GM13977 (cell line): ENCODE measurements around the gene COMMD3.

Experiments used
- DNase-seq: peaks from one replicate; pipeline ENCODE4 v3.0.0; 2012; ENCODE audit warnings: low spot score
- in situ Hi-C: fragments of 300-500 bp; cut with MboI; formaldehyde crosslinking; loops from one replicate; pipeline ENCODE4 v1.12.0; 2022; ENCODE audit warnings: low sequenced_read_pairs, low pct_unique_long_range_greater_than_20kb, mixed read lengths, inconsistent platforms; ENCODE audit not compliant: unreplicated experiment
- TF ChIP-seq, protein P1 (sequence below): IDR thresholded peaks from 2 replicates; pipeline ENCODE4 v1.5.1; 2012; ENCODE audit warnings: mild to moderate bottlenecking, control low read depth; ENCODE audit not compliant: insufficient read depth; ENCODE audit errors: extremely low read depth, missing control alignments

Gene COMMD3

DNA sequence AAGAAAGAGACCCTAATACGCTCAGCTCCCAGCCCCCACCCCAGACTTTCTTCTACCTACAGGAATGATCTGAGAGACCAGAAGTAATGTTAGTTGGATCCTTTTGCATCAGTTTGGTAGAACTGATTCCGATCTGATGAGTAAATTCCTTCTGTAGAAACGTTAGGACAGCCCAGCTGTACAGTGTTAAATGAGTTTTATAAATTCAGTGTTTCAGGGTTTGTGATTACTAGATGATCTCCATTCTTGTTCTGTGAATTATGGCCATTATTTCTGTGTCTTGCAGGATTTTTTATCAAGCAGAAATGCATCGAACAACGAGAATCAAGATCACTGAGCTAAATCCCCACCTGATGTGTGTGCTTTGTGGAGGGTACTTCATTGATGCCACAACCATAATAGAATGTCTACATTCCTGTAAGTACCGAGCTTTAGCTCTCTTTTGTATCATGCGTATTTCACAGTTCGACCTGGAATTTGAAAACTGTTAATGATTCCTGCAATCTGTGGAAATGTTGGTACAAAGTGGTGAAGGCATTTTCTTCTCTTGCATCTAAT is 10.0 kb downstream of the COMMD3 start:
- TF ChIP-seq, protein P1, sequence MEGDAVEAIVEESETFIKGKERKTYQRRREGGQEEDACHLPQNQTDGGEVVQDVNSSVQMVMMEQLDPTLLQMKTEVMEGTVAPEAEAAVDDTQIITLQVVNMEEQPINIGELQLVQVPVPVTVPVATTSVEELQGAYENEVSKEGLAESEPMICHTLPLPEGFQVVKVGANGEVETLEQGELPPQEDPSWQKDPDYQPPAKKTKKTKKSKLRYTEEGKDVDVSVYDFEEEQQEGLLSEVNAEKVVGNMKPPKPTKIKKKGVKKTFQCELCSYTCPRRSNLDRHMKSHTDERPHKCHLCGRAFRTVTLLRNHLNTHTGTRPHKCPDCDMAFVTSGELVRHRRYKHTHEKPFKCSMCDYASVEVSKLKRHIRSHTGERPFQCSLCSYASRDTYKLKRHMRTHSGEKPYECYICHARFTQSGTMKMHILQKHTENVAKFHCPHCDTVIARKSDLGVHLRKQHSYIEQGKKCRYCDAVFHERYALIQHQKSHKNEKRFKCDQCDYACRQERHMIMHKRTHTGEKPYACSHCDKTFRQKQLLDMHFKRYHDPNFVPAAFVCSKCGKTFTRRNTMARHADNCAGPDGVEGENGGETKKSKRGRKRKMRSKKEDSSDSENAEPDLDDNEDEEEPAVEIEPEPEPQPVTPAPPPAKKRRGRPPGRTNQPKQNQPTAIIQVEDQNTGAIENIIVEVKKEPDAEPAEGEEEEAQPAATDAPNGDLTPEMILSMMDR, result no peak
- DNase-seq, result no peak
- in situ Hi-C loops, result loop anchor here (10.0 kb wide), 1 partner anchor 321 kb away; the partner anchor contains the start of gene DNAJC1

DNA sequence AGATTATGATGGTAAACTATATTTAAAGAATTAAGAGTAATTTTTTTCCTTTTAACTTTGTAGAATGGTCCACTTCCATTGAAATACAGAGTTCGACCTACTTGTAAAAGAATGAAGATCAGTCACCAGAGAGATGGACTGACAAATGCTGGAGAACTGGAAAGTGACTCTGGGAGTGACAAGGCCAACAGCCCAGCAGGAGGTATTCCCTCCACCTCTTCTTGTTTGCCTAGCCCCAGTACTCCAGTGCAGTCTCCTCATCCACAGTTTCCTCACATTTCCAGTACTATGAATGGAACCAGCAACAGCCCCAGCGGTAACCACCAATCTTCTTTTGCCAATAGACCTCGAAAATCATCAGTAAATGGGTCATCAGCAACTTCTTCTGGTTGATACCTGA is 13.0 kb downstream of the COMMD3 start:
- TF ChIP-seq, protein P1, result no peak
- no peak for DNase-seq
- in situ Hi-C loops, result loop anchor here (10.0 kb wide), 1 partner anchor 324 kb away; the partner anchor contains the start of gene DNAJC1

DNA sequence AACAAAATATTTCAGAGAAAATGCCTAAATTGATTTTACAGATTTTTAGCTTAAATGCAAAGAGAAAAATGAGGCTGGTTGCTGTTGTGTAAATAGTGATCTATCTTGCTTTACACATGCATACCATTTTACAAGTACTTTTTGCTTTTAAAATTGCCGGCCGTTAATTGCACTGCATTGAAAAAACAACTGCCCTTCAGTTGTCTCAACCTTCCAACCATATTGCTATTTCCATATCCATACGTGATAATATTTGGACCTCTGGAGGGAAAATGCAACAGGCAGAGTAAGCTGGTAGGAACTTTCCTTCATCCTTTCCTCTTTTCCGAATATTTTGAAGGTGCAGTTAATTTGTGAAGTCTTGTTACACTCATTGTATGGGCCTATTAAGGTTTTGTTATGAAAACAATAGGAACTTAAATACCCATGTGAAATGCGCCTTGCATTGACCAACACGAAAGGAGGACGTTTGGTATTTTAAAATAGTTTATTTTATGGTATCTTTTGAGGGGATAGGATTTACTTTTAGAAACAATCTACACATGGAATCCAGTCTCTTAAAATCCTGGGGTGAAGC is 16.0 kb downstream of the COMMD3 start:
- TF ChIP-seq, protein P1, result no peak
- no peak for DNase-seq

DNA sequence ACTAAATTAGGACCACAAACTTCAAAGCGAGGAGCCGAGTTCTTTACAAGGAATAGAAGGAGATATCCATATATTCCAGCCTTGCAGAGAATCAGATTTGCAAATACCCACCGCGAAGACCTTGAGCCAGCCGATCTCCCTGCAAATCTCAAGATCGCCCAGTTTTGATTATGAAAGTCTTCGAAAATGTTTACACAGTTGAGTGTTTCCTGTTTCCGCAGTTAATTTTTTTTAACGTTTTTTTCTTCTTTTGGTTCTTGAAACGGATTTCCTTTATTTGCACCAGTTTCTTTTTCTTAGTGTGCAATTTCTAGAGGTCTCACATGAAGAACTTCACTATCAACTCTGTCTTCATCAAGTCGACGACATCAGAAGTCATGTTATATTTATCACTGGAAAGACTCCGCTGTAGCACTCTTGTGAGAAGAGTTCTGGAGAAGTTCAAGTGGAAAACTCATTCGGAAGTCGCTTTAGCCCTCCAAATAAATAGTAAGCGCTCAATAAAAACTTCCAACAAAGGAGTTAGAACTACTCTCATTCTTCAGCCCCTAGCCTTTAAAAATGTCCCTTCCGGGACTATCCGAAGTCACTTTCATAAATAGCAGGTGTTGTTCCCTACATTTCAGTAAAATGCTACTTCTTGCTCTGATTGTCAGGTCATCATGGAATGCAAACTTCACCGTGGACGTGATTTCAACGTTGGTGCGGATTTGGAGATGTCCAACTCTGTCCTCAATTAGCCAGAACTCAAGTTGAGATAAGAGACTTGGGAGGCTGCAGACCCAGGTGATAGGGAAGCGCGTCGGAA is 17.2 kb downstream of the COMMD3 start:
- TF ChIP-seq, protein P1, result no peak
- in situ Hi-C loops, result no loop called here
- DNase-seq, result peak; percentile 55

More for the DNA sequence above, 16.0 kb downstream of the COMMD3 start:
- in situ Hi-C loops, result no loop called here

DNA sequence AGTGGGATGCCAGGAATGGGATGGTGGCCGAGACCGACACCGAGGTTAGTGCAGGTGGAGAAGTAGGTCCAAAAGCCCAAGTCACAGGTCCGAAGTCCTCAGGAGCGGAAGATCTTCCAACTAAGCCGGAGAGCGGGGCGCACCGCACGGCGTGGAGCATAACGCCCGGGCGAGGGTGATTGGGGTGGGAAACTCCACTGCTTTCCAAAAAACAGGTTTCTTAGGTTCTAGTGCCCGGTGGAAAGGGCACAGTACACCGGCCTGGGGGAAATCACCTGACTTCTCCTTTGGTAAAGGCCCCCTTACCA is 17.7 kb downstream of the COMMD3 start:
- in situ Hi-C loops, result no loop called here
- TF ChIP-seq, protein P1, result no peak
- no peak for DNase-seq

DNA sequence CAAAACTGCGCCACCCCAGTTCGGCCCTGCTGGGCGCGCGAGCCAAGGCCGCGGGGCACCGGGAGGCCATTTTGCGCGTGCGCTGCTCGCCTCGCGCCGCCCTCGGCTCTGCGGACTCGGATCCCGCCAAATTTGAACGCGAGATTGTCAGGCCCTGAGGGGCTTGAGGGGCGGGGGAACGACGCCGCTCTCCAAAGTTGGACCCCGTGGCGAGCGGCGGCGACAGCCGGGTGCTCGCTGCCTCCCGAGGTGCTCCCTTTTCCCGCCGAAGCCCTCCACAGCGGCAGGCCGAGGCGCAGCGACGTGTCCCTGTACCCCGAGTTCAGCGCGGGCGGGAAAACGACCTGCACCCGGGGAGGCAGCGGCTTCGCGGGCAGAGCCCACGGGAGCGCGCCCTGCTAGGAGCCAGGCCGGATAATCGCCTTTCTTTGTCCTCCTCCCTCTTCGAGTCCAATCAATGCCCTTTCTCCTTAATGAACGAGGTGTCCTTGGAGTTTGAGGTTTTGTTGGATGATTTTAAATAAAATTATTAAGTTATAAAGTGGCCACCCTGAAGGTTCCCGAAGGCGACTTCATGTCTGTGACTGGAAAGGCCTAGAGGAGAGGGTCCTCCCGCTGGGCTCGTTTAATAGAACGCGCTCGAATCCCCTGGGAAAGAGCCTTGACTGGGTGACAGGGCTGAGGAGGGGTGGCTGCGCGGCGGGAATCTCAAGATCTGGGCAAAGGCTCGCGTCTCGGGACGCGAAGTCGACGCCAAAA is 18.4 kb downstream of the COMMD3 start:
- TF ChIP-seq, protein P1, result no peak
- in situ Hi-C loops, result no loop called here
- no peak for DNase-seq
